Measurements from ENCODE around the gene VPS9D1.
"Not testable (repeated sequence)": the region's sequence is repeated elsewhere in the genome, so short reads cannot be mapped to it uniquely, and the experiment has no call there.

Gene VPS9D1

DNA sequence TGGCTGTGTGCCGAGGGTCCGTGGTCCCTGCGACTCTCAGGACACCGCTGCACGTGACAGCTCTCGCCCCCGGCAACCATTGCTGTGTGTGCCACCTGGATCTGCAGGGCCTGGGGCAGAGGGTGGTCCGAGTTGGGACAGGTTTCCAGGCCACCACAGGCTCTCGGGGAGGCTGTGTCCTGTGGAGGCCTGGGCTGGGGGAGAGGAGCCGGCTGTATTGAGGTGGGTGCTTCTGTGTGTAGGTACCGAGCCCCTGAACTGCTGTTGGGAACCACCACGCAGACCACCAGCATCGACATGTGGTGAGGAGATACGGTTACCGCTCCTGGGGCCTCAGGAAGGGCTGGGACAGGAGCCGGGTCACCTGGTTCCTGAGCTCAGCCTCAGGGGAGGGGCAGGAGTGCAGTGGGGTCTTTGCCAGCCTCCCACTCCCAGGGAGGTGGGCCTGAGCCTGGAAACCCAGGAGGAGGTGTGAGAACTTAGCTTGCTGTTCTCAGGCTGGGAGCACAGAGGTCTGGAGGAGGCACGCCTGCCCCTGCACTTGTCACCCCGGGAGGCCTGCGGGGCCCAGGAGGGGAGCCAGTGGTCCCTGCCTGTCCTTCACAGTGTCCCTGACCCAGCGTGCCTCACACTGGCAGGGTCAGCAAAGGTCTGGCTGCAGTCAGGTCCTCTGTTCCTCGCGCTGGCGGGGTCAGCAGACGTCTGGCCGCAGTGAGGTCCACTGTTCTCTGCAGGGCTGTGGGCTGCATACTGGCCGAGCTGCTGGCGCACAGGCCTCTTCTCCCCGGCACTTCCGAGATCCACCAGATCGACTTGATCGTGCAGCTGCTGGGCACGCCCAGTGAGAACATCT lies 26.5 kb downstream of the VPS9D1 start:
- no peak for DNase-seq (ENCODE audit: low read depth)

- no peak for DNase-seq (ENCODE audit: low read depth)
Measured at GRCh38 chr16:89693289-89693731, 27.4 kb downstream of the VPS9D1 start.

- DNase-seq (ENCODE audit: low read depth) = no peak
Measured at GRCh38 chr16:89691986-89692569, 28.6 kb downstream of the VPS9D1 start.

- DNase-seq (ENCODE audit: low read depth) = no peak
Measured at GRCh38 chr16:89691231-89691985, 29.3 kb downstream of the VPS9D1 start.

GRCh38 chr16:89690392-89690901 lies 30.3 kb downstream of the VPS9D1 start:
- DNase-seq (ENCODE audit: low read depth) = no peak

GRCh38 chr16:89689621-89690020 lies 31.1 kb downstream of the VPS9D1 start:
- not testable (repeated sequence) for DNase-seq (ENCODE audit: low read depth)

DNA sequence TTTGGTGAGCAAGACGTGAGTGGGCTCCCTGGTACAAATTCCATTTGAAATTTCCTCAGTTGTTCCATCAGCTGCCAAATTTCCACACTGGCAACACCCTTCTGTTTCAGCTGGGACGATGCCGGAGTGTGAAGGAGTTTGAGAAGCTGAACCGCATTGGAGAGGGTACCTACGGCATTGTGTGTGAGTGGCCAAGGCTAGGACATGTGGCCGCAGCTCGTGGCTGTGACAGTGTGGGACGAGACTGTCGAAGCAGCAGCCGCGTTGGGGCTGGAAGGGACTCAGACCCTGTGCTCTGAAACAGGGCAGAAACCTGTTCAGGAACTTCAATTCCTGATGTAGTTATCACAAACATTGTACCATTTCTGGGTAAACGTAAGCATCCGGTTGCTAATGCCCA lies 31.6 kb downstream of the VPS9D1 start:
- no peak for DNase-seq (ENCODE audit: low read depth)

GRCh38 chr16:89688395-89688794 lies 32.3 kb downstream of the VPS9D1 start:
- DNase-seq (ENCODE audit: low read depth) = no peak

DNA sequence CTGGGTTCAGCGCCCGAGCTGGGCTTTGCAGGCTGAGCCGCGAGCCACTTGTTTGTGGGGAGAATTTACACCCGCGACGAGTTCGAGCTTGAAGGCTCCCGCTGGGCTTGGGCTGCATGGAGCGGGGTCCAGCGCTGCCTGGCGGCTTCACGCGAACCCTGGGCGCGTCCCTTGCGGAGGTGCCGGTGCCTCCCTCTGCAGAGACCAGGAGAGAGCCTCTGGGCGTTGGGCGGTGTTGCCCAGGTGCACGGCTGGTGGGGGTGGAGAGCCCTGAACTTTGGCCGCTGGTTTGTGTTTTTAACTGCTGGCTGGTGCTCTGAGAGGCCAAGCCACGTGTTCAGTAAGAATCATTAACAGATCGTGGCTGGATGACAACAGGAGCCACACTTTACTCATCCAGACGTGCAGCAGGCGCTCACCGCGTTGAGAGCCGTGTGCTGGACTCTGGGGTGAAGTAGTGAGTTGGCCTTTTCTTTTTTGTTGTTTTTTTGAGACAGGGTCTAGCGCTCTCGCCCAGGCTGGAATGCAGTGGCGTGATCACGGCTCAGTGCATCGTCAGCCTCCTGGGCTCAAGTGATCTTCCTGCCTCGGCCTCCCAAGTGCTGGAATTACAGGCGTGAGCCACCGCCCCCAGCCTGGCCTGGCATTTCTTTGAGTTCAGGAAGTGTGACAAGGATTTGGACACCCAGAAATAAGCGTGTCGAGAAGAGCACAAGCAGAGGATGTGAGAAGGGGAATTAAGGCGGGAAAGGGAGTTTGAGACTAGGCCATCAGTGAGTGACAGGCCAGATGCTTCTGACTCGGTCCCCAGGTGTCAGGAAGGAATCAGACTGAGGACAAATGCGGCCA lies 33.4 kb downstream of the VPS9D1 start:
- DNase-seq (ENCODE audit: low read depth) = no peak

DNA sequence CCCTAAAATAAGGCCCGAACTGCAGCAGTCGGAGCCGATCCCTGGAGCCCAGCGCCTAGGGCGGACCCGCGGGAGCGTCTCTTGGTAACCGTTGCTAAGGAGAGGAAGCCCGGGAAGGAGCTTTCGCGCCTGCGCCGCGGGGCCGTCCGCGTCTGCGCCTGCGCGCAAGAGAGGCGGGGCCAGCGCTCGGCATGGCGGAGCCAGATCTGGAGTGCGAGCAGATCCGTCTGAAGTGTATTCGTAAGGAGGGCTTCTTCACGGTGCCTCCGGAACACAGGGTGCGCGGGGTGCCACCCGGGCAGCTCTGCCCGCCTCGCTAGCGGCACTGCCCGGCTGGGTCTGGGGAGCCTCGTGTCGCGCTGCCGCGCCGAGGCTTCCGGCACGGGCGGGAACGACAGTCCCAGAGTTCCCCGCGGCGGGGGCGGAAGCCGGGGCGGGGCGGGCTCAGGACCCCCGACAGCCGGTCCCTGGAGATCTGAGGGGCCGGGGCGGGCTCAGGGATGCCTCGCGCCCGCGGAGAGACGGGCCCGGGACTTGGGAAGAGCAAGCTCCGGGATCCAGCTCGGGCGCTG lies 34.1 kb downstream of the VPS9D1 start, which contains the start of gene CDK10:
Gene CDK10 (plus strand): TSS at position 170 of the 572 bp plus-strand sequence. CDS start 22 bp downstream, at position 192.
- DNase-seq (ENCODE audit: low read depth) = peak; percentile 88

- DNase-seq (ENCODE audit: low read depth) = no peak
Measured at GRCh38 chr16:89685916-89686315, 34.8 kb downstream of the VPS9D1 start.

DNA sequence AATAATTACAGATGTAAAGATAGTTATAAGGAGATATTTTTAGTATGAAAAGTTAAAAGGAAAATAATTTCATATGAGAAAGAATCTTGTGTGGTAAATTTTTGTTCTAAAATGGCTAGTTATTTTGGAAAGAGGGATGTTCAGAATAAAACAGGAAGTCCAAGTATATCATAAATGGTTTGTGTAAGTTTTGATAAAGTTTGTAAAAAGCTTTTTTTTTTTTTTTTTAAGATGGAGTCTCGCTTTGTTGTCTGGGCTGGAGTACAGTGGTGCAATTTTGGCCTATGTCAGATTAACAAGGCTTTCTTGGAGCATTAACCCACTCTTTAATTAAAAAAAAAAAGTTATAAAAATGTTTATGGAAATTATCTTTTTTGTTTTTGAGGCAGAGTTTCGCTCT lies 42.4 kb downstream of the VPS9D1 start:
- no peak for DNase-seq (ENCODE audit: low read depth)

DNA sequence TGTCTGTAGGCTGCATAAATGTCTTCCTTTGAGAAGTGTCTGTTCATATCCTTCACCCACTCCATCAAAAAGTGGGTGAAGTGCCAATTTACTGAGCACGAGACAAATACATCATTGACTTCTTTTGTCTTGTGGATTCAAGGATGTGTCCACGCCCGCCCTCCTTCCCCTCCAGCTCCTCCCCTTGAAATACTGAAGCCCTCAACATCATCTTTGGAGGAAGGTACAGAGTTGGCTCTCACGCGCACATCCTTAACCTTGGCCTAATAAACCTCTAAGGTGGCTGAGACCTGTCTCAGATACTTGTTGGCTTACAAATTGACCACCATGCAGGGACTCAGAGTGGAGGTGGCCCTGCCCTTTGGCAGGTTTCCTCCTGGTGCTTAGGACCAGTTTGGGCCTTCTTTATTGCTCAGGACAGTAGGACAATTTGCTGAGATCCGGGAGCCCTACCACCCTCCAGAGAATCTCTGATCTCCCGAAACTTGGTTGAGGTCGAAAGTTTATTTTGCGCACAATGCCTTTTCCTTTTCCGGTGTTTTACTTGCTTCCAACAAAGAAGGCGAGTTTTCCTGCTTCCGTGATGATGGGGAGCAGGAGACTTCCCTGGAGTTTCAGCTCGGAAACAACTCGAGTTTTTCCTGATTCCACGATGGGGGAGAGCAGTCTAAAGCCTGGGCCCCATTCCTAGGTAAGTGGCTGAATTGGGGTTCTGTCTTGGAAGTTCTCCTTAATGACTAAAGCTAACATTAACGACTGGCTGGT lies 48.3 kb downstream of the VPS9D1 start:
- no peak for DNase-seq (ENCODE audit: low read depth)

- not testable (repeated sequence) for DNase-seq (ENCODE audit: low read depth)
Measured at GRCh38 chr16:89671565-89671964, 49.1 kb downstream of the VPS9D1 start.

- DNase-seq (ENCODE audit: low read depth) = no peak
Measured at GRCh38 chr16:89670496-89671431, 49.9 kb downstream of the VPS9D1 start.

GRCh38 chr16:89669755-89670154 lies 50.9 kb downstream of the VPS9D1 start:
- DNase-seq (ENCODE audit: low read depth) = no peak

DNA sequence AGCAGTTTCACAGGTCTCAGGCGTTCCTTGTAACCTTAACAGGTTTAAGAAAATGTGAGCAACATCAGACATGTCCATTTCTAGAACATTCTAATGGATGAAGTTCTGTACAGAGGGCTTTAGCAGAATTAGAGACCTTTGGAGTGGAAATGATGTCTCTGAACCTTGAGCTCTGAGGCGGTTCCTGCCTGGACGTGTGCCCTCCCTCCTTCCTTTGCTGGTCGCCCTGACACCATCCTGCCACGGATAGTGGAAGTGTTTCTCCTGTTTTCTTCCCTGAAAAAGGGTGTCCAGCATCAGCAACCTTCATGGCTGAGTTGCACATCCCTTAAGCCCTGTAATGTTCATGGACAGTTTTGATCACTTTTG lies 51.9 kb downstream of the VPS9D1 start:
- DNase-seq (ENCODE audit: low read depth) = no peak

DNA sequence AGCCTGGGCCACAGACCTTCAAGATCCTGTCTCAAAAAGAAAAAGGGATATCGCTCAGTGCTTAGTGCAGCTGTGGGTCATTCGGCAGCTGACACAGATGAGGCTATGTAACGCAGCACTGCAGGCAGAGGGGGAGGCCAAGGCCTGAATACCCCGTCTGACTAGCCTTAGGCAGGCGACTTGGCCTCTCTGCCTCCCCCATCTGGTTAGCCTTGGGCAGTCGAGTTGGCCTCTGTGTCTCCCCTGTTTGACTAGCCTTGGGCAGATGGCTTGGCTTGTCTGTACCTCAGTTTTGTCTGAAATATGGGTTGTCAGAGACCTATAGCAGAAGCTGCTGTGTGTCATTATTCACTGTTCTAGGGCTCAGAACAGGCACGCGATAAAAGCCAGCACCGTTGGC lies 53.1 kb downstream of the VPS9D1 start:
- no peak for DNase-seq (ENCODE audit: low read depth)

GRCh38 chr16:89667000-89667399 lies 53.7 kb downstream of the VPS9D1 start:
- not testable (repeated sequence) for DNase-seq (ENCODE audit: low read depth)
